ENCODE results near the gene ABCB4. TPM values are rescaled to one million over a fixed set of nuclear protein-coding genes. Genes with fewer than 3 reads are reported as not detected.

ABCB4 gene
- total RNA-seq, 1 donor from 2014 or later, result 12.6 TPM

- no peak for TF ChIP-seq CTCF (conservative IDR thresholded peaks at IDR 0.05; ENCODE audit: low read depth, low read length)
Measured at GRCh38 chr7:87511510-87511909, 36.0 kb upstream of the ABCB4 start.

GRCh38 chr7:87510411-87510875 is 35.0 kb upstream of the ABCB4 start:
- no peak for DNase-seq (ENCODE audit: low read depth)
- no peak overlapping the region for H3K4me3 ChIP-seq (ENCODE audit: low read depth, low read length)
- TF ChIP-seq CTCF (conservative IDR thresholded peaks at IDR 0.05; ENCODE audit: low read depth, low read length), result no peak

More at GRCh38 chr7:87511510-87511909, 36.0 kb upstream of the ABCB4 start:
- no peak overlapping the region for H3K4me3 ChIP-seq (ENCODE audit: low read depth, low read length)
- DNase-seq (ENCODE audit: low read depth), result no peak

- peak; percentile 34 for TF ChIP-seq CTCF (conservative IDR thresholded peaks at IDR 0.05; ENCODE audit: low read depth, low read length)
- no peak for DNase-seq (ENCODE audit: low read depth)
- H3K4me3 ChIP-seq (ENCODE audit: low read depth, low read length), result no peak overlapping the region
Measured at GRCh38 chr7:87507446-87507845, 32.0 kb upstream of the ABCB4 start.

- peak; percentile 60 for TF ChIP-seq CTCF (conservative IDR thresholded peaks at IDR 0.05; ENCODE audit: low read depth, low read length)
- no peak overlapping the region for H3K4me3 ChIP-seq (ENCODE audit: low read depth, low read length)
- DNase-seq (ENCODE audit: low read depth), result no peak
Measured at GRCh38 chr7:87506246-87507180, 31.0 kb upstream of the ABCB4 start.

- TF ChIP-seq CTCF (conservative IDR thresholded peaks at IDR 0.05; ENCODE audit: low read depth, low read length), result no peak
- H3K4me3 ChIP-seq (ENCODE audit: low read depth, low read length), result no peak overlapping the region
- DNase-seq (ENCODE audit: low read depth), result no peak
Measured at GRCh38 chr7:87505557-87506245, 30.2 kb upstream of the ABCB4 start.

- no peak for DNase-seq (ENCODE audit: low read depth)
- no peak overlapping the region for H3K4me3 ChIP-seq (ENCODE audit: low read depth, low read length)
- no peak for TF ChIP-seq CTCF (conservative IDR thresholded peaks at IDR 0.05; ENCODE audit: low read depth, low read length)
Measured at GRCh38 chr7:87505122-87505521, 29.6 kb upstream of the ABCB4 start.

Data from epithelial cell of proximal tubule (primary cell).